GM21528 (cell line): ENCODE measurements around the gene ZNF337.
"Not testable (repeated sequence)": the region's sequence is repeated elsewhere in the genome, so short reads cannot be mapped to it uniquely, and the experiment has no call there.

Source experiments
- ATAC-seq: cut with Tn5 transposase; IDR thresholded peaks from one replicate; pipeline ENCODE4 v1.9.1; 2021; ENCODE audit warnings: mild to moderate bottlenecking, moderate library complexity; ENCODE audit not compliant: unreplicated experiment, low FRiP score

Gene ZNF337

GRCh38 chr20:25695532-25696370, 902 bp downstream of the ZNF337 start:
- ATAC-seq = no peak

GRCh38 chr20:25692499-25692898, 4.2 kb downstream of the ZNF337 start:
- ATAC-seq = no peak

GRCh38 chr20:25690427-25690826, 6.2 kb downstream of the ZNF337 start:
- no peak for ATAC-seq

GRCh38 chr20:25686081-25687067, 10.3 kb downstream of the ZNF337 start:
- ATAC-seq = peak; percentile 40

- peak; percentile 87 for ATAC-seq
These were observed 11.2 kb downstream of the ZNF337 start for GRCh38 chr20:25685276-25686080.

- not testable (repeated sequence) for ATAC-seq
These were observed 12.8 kb downstream of the ZNF337 start for GRCh38 chr20:25683826-25684225.

GRCh38 chr20:25683050-25683449, 13.6 kb downstream of the ZNF337 start:
- ATAC-seq = no peak

GRCh38 chr20:25676164-25676809, 20.4 kb downstream of the ZNF337 start:
- no peak for ATAC-seq

GRCh38 chr20:25675161-25675560, 21.5 kb downstream of the ZNF337 start:
- ATAC-seq = no peak

GRCh38 chr20:25672659-25673235, 23.9 kb downstream of the ZNF337 start:
- no peak for ATAC-seq

- ATAC-seq = no peak
These were observed 26.7 kb downstream of the ZNF337 start for GRCh38 chr20:25669826-25670422.

- ATAC-seq = no peak
These were observed 28.2 kb downstream of the ZNF337 start for GRCh38 chr20:25668446-25668845.

GRCh38 chr20:25659999-25660398, 36.7 kb downstream of the ZNF337 start:
- no peak for ATAC-seq

GRCh38 chr20:25654487-25654886, 42.2 kb downstream of the ZNF337 start:
- no peak for ATAC-seq

GRCh38 chr20:25652866-25653265, 43.8 kb downstream of the ZNF337 start:
- not testable (repeated sequence) for ATAC-seq

GRCh38 chr20:25644814-25645213, 51.8 kb downstream of the ZNF337 start:
- ATAC-seq = no peak

GRCh38 chr20:25643716-25644115, 52.9 kb downstream of the ZNF337 start:
- ATAC-seq = no peak

- no peak for ATAC-seq
These were observed 59.4 kb downstream of the ZNF337 start for GRCh38 chr20:25637247-25637646.
